ENCODE measurements around the gene PRUNE1. TPM values are rescaled to one million over a fixed set of nuclear protein-coding genes. Genes with fewer than 3 reads are reported as not detected.
A peak's percentile ranks its signal among the peaks of the same experiment; 100 is the strongest.

PRUNE1 gene
- total RNA-seq, 1 experiment from 2014 or later: 24.3 TPM

DNA sequence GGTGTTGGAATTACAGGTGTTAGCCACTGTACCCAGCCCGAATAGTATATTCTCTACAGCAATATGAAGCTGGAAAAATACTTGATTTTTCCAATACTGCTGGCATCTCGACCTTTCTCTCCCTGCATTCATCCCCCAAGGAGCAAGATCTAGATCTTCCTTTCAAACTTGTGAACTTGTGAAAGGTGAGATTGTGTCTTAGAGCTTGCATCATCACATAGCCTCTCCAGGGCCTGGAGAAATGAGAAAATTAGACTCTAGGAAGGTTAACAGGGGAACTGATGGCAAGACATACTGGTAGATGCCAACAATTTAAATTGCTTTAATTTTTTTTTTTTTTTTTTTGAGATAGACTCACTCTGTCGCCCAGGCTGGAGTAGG, 2.1 kb downstream of the PRUNE1 start:
- no peaks in the 10 kb centered on the region for H3K27me3 Mint-ChIP-seq (ENCODE audit: insufficient read depth, unreplicated experiment)
- H3K36me3 Mint-ChIP-seq (ENCODE audit: insufficient read depth, unreplicated experiment): peaks cover 27% of the 10 kb centered on the region
- H3K9me3 Mint-ChIP-seq (ENCODE audit: unreplicated experiment): no peaks in the 10 kb centered on the region
- H3K36me3 ChIP-seq (ENCODE audit: control insufficient read depth, insufficient read depth, low read length): no peaks in the 10 kb centered on the region
- peaks cover 54% of the 10 kb centered on the region for H3K4me1 ChIP-seq
- H3K4me3 ChIP-seq (ENCODE audit: low read depth, low read length): no peak overlapping the region
- TF ChIP-seq, protein P1, sequence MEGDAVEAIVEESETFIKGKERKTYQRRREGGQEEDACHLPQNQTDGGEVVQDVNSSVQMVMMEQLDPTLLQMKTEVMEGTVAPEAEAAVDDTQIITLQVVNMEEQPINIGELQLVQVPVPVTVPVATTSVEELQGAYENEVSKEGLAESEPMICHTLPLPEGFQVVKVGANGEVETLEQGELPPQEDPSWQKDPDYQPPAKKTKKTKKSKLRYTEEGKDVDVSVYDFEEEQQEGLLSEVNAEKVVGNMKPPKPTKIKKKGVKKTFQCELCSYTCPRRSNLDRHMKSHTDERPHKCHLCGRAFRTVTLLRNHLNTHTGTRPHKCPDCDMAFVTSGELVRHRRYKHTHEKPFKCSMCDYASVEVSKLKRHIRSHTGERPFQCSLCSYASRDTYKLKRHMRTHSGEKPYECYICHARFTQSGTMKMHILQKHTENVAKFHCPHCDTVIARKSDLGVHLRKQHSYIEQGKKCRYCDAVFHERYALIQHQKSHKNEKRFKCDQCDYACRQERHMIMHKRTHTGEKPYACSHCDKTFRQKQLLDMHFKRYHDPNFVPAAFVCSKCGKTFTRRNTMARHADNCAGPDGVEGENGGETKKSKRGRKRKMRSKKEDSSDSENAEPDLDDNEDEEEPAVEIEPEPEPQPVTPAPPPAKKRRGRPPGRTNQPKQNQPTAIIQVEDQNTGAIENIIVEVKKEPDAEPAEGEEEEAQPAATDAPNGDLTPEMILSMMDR (IDR thresholded peaks at IDR 0.05; ENCODE audit: insufficient read depth in 1 of 2, low read depth in 1 of 2, low read length in 1 of 2, severe bottlenecking in 1 of 2, unreplicated experiment in 1 of 2): no peak
- peaks cover 28% of the 10 kb centered on the region for H3K4me1 Mint-ChIP-seq (ENCODE audit: low read depth, unreplicated experiment)
- H3K9me3 ChIP-seq: no peaks in the 10 kb centered on the region
- H3K27me3 ChIP-seq (replicated peaks; ENCODE audit: control insufficient read depth, insufficient read depth, low read length): no peaks in the 10 kb centered on the region
- BruUV-seq (replicated peaks): no TSS peak
- intact Hi-C loops (cut with micrococcal nuclease; ENCODE audit: unreplicated experiment): no loop called here
- POLR2A ChIA-PET: no interaction called here
- H3K27ac Mint-ChIP-seq (ENCODE audit: unreplicated experiment): no peak overlapping the region
- DNase-seq: no peak
- H3K4me3 Mint-ChIP-seq (ENCODE audit: unreplicated experiment): peak overlapping the region; percentile 92
- CTCF ChIA-PET: interaction anchor here (0.7 kb wide), 1 partner anchor 128 kb away, joined by 4 read pairs; no protein-coding TSS in a partner anchor

DNA sequence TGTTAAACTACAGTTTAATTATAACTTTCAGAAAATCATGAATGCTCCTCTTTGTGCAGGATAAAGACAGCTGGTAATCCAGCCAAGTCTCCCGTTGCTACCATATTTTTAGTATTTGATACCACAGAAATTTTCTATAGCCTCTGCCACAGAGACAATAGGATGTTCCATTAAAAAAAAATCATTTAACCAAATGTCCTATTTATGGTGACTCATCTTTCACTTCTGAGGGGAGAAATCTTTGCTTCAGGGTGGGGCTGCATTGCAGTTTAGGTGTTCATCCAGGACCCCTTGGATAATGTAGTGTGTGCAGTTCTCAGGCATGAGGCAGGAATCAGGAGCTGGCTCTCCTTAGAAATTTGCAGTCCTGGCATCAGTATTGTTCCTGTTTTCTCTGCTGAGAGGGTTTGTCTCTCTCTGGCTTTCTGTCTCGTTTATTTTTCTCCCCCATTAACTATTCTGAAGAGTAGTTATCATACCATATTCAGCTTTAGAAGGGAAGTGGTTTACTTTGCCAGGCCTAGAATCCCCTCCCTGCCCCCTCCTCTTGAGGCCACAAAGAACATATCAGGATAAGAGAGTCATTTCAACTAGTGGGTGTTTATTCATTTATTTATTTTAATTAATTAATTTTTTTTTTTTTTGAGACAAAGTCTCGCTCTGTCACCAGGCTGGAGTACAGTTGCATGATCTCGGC, 3.1 kb downstream of the PRUNE1 start:
- Histone ChIP-seq H3K36me3 (ENCODE audit: control insufficient read depth, insufficient read depth, low read length) (no peaks in the 10 kb centered on the region), H3K4me3 (ENCODE audit: low read depth, low read length) (no peak overlapping the region), H3K4me1 (peaks cover 54% of the 10 kb centered on the region), H3K9me3 (no peaks in the 10 kb centered on the region), H3K27me3 (replicated peaks; ENCODE audit: control insufficient read depth, insufficient read depth, low read length) (no peaks in the 10 kb centered on the region)
- TF ChIP-seq, protein P1 (IDR thresholded peaks at IDR 0.05; ENCODE audit: insufficient read depth in 1 of 2, low read depth in 1 of 2, low read length in 1 of 2, severe bottlenecking in 1 of 2, unreplicated experiment in 1 of 2): no peak
- ChIA-PET CTCF (interaction anchor here (0.6 kb wide), 1 partner anchor 63 kb away, joined by 3 read pairs; no protein-coding TSS in a partner anchor), POLR2A (no interaction called here)
- Mint-ChIP-seq H3K27ac (ENCODE audit: unreplicated experiment) (peak overlapping the region; percentile 57), H3K36me3 (ENCODE audit: insufficient read depth, unreplicated experiment) (peaks cover 27% of the 10 kb centered on the region), H3K27me3 (ENCODE audit: insufficient read depth, unreplicated experiment) (no peaks in the 10 kb centered on the region), H3K9me3 (ENCODE audit: unreplicated experiment) (no peaks in the 10 kb centered on the region), H3K4me1 (ENCODE audit: low read depth, unreplicated experiment) (peaks cover 28% of the 10 kb centered on the region), H3K4me3 (ENCODE audit: unreplicated experiment) (no peak overlapping the region)
- no TSS peak for BruUV-seq (replicated peaks)
- DNase-seq: no peak
- intact Hi-C loops (cut with micrococcal nuclease; ENCODE audit: unreplicated experiment): no loop called here

DNA sequence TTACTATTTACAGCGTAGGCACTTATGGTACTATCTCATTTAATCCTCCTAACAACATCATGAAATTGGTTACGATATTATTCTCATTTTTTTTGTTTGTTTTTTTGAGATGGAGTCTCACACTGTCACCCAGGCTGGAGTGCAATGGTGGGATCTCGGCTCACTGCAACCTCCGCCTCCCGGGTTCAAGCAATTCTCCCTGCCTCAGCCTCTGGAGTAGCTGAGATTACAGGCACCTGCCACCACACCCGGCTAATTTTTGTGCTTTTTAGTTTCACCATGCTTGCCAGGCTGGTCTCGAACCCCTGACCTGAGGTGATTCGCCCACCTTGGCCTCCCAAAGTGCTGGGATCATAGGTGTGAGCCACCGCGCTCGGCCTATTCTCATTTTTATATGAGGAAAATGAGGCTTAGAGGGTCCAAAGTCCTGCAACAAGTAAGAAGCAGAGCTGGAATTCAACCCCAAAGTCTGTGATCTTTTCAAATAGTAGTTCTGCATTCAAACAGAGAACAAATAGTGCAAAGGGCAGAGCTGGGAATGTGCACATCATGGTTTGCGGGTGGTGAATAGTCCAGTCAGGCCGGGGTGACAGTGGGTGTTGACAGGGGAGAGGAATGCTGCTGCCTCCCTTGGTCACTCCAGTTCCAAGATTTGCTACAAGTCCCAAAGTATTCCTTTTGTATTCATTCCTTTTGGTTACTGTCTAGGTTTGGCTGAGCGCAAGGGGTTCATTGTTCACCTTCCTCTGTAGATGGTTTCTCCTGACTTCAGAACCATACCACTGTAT, 4.6 kb downstream of the PRUNE1 start:
- Mint-ChIP-seq H3K4me3 (ENCODE audit: unreplicated experiment) (peak overlapping the region; percentile 54), H3K27me3 (ENCODE audit: insufficient read depth, unreplicated experiment) (no peaks in the 10 kb centered on the region), H3K36me3 (ENCODE audit: insufficient read depth, unreplicated experiment) (peaks cover 27% of the 10 kb centered on the region), H3K27ac (ENCODE audit: unreplicated experiment) (peak overlapping the region; percentile 84), H3K4me1 (ENCODE audit: low read depth, unreplicated experiment) (peaks cover 18% of the 10 kb centered on the region), H3K9me3 (ENCODE audit: unreplicated experiment) (no peaks in the 10 kb centered on the region)
- Histone ChIP-seq H3K4me3 (ENCODE audit: low read depth, low read length) (no peak overlapping the region), H3K4me1 (peaks cover 43% of the 10 kb centered on the region), H3K27me3 (replicated peaks; ENCODE audit: control insufficient read depth, insufficient read depth, low read length) (no peaks in the 10 kb centered on the region), H3K9me3 (no peaks in the 10 kb centered on the region), H3K36me3 (ENCODE audit: control insufficient read depth, insufficient read depth, low read length) (no peaks in the 10 kb centered on the region)
- peak; percentile 90 to 93 for DNase-seq
- CTCF ChIA-PET: interaction anchor here (0.7 to 1.4 kb wide), 5 partner anchors 10 to 58 kb away, joined by 3 to 7 read pairs (median 3); partner anchors contain the start of gene GABPB2
- TSS peak; percentile 93 for BruUV-seq (replicated peaks)
- POLR2A ChIA-PET: interaction anchor here (0.5 to 1.1 kb wide), 8 partner anchors 19 to 451 kb away, joined by 3 to 5 read pairs (median 3); partner anchors contain the start of genes ANXA9, C1orf56, CDC42SE1 and CERS2
- TF ChIP-seq, protein P1 (IDR thresholded peaks at IDR 0.05; ENCODE audit: insufficient read depth in 1 of 2, low read depth in 1 of 2, low read length in 1 of 2, severe bottlenecking in 1 of 2, unreplicated experiment in 1 of 2): no peak
- intact Hi-C loops (cut with micrococcal nuclease; ENCODE audit: unreplicated experiment): loop anchor here (1.0 kb wide), 2 partner anchors 35 to 45 kb away; no protein-coding TSS in a partner anchor

Data from Caco-2 (cell line).